ENCODE data around the gene TBL3. TPM values are rescaled to one million over a fixed set of nuclear protein-coding genes. Genes with fewer than 3 reads are reported as not detected.
"Not testable (repeated sequence)": the region's sequence is repeated elsewhere in the genome, so short reads cannot be mapped to it uniquely, and the experiment has no call there.

Gene TBL3
- total RNA-seq, 2 donors from 2014 or later = 22.6 to 24.4 TPM

DNA sequence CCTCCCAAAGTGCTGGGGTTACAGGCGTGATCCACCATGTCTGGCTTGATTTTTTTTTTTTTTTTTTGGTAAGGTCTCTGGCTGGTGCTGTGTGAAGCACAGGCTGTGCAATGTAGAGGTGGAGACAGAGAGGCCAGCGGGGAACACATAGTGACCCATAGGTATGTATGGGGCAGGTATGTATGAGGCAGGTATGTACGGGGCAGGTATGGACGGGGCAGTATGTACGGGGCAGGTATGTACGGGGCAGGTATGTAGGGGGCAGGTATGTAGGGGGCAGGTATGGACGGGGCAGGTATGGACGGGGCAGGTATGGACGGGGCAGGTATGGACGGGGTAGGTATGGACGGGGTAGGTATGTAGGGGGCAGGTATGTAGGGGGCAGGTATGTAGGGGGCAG, 22.3 kb upstream of the TBL3 start:
- Mint-ChIP-seq H3K9me3 (no peaks in the 10 kb centered on the region), H3K27ac (no peak overlapping the region), H3K27me3 (ENCODE audit: low read depth) (no peaks in the 10 kb centered on the region), H3K4me3 (no peak overlapping the region), H3K36me3 (ENCODE audit: insufficient read depth in 2 of 2) (no peaks in the 10 kb centered on the region), H3K4me1 (ENCODE audit: low read depth) (peaks cover 8% of the 10 kb centered on the region)
- no peak for DNase-seq
- no peak for ATAC-seq (replicated peaks in 1 of 2)

DNA sequence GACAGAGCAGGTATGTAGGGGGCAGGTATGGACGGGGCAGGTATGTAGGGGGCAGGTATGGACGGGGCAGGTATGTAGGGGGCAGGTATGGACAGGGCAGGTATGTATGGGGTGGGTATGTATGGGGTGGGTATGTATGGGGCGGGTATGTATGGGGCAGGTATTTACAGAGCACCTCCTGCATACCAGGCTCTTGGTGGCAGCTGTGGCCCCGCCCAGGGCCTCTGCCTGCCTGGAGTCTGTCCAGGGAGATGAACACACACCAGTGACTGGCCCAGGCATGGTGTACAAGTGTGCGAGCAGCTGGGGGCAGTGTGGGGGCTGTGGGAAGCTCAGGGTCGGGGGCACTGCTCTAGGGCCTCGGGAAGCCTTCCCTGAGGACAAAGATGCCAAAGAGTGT, 21.8 kb upstream of the TBL3 start:
- Mint-ChIP-seq H3K4me1 (ENCODE audit: low read depth) (peaks cover 5% of the 10 kb centered on the region), H3K27me3 (ENCODE audit: low read depth) (no peaks in the 10 kb centered on the region), H3K36me3 (ENCODE audit: insufficient read depth in 2 of 2) (no peaks in the 10 kb centered on the region), H3K9me3 (no peaks in the 10 kb centered on the region), H3K27ac (no peak overlapping the region), H3K4me3 (no peak overlapping the region)
- no peak for ATAC-seq (replicated peaks in 1 of 2)
- DNase-seq = no peak

DNA sequence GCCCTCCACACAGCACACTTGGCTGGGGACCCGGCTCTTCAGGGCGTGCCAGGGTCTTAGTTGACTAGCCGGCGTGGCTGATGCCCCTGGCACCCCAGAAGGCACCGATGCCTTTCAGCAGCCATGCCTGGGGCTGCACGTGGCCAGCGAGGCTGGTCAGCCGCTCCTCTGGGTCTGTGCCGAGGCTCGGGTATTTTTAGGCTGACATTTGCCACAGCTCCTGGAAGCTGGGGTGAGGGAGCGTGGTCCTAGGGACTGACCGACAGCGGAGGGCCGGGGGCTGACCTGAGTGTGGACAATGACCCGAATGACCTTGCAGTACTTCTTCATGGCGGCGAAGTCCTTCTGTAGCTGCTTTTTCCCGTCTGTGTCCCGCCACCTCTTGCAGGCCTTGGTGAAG, 21.3 kb upstream of the TBL3 start:
- ATAC-seq (replicated peaks in 1 of 2) = no peak
- H3K27me3 Mint-ChIP-seq (ENCODE audit: low read depth) = no peaks in the 10 kb centered on the region
- no peaks in the 10 kb centered on the region for H3K36me3 Mint-ChIP-seq (ENCODE audit: insufficient read depth in 2 of 2)
- peaks cover 1% of the 10 kb centered on the region for H3K4me1 Mint-ChIP-seq (ENCODE audit: low read depth)
- no peak for DNase-seq
- no peak overlapping the region for H3K4me3 Mint-ChIP-seq
- H3K9me3 Mint-ChIP-seq = no peaks in the 10 kb centered on the region
- no peak overlapping the region for H3K27ac Mint-ChIP-seq

DNA sequence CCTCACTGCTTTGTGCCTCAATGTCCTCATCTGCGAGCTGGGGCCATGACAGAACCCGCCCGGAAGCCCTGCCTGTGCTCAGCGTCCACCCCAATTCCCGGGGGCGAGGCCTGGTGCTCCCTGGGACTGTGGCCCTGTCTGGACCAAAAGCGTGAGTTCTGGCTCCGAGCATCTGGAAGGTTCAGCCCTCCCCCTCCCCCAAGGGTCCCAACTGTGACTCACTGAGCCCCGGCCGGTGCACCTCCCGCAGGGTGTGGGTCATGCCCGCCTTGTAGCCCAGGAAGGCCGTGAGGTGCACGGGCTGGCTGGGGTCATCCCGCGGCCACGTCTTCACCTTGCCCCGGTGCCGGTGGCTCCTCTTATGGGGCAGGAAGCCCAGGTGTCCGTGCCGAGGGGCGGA, 18.1 kb upstream of the TBL3 start:
- no peaks in the 10 kb centered on the region for H3K4me1 Mint-ChIP-seq (ENCODE audit: low read depth)

DNA sequence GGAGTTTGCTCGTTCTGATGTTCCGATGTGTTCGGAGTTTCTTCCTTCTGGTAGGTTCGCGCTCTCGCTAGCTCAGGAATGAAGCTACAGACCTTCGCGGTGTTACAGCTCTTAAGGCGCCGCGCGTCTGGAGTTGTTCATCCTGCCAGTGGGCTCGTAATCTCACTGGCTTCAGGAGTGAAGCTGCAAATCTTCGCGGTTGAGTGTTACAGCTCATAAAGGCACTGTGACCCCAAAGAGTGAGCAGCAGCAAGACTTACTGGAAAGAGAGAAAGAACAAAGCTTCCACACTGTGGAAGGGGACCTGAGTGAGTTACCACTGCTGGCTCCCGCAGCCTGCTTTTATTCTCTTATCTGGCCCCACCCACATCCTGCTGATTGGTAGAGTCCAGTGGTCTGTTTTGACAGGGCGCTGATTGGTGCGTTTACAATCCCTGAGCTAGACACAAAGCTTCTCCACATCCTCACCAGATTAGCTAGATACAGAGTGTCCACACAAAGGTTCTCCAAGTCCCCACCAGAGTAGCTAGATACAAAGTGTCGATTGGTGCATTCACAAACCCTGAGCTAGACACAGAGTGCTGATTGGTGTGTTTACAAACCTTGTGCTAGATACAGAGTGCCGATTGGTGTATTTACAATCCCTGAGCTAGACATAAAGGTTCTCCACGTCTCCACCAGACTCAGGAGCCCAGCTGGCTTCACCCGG, 14.3 kb upstream of the TBL3 start:
- Mint-ChIP-seq H3K36me3 (ENCODE audit: insufficient read depth in 2 of 2) (peaks cover 3 to 15% of the 10 kb centered on the region in 2 donors), H3K4me1 (ENCODE audit: low read depth) (peaks cover 27% of the 10 kb centered on the region)
- H3K4me3 Mint-ChIP-seq; ATAC-seq (replicated peaks in 1 of 2); H3K27ac Mint-ChIP-seq; H3K27me3 Mint-ChIP-seq (ENCODE audit: low read depth); DNase-seq; H3K9me3 Mint-ChIP-seq: not testable (repeated sequence)

More for the DNA sequence above, 18.1 kb upstream of the TBL3 start:
- Mint-ChIP-seq H3K4me3 (no peak overlapping the region), H3K27ac (no peak overlapping the region), H3K36me3 (ENCODE audit: insufficient read depth in 2 of 2) (no peaks in the 10 kb centered on the region), H3K9me3 (no peaks in the 10 kb centered on the region), H3K27me3 (ENCODE audit: low read depth) (no peaks in the 10 kb centered on the region)
- DNase-seq (no peak), ATAC-seq (replicated peaks in 1 of 2) (no peak)

DNA sequence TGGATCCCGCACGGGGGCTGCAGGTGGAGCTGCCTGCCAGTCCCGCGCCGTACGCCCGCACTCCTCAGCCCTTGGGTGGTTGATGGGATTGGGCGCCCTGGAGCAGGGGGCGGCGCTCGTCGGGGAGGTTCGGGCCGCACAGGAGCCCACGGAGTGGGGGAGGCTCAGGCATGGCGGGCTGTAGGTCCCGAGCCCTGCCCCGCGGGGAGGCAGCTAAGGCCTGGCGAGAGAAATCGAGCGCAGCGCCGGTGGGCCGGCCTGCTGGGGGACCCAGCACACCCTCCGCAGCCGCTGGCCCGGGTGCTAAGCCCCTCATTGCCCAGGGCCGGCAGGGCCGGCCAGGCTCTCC, 13.7 kb upstream of the TBL3 start:
- H3K36me3 Mint-ChIP-seq (ENCODE audit: insufficient read depth in 2 of 2) = peaks cover 5 to 20% of the 10 kb centered on the region in 2 donors
- not testable (repeated sequence) for H3K4me3 Mint-ChIP-seq; H3K9me3 Mint-ChIP-seq; DNase-seq; H3K27me3 Mint-ChIP-seq (ENCODE audit: low read depth); H3K27ac Mint-ChIP-seq; ATAC-seq (replicated peaks in 1 of 2)
- peaks cover 32% of the 10 kb centered on the region for H3K4me1 Mint-ChIP-seq (ENCODE audit: low read depth)

DNA sequence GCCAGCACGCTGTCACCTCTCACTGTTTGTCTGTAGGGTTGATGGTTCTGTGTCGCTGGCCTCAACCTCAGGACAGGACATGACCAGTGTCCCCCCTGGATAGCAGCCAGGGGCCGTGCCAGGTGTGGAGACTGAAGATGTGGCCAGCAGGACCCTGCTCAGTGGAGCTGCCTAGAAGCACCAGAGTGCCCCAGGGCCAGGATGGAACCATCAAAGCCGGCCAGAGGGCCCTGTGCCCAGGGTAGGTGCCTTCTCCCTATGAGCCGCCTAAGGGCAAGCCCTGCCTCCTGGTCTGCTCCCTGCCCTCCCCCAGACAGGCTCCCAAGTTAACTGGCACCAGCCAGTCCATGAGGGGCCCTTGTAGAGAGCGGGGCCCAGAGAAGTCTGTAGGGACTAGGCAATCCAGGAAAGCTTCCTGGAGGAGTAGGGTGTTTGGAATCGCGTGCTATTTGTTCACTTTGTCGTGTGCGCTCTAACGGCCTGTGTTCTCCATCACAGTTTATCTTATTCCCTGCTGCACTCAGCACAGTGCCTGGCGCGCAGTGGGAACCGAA, 13.1 kb upstream of the TBL3 start:
- ATAC-seq (replicated peaks in 1 of 2) (peak in 1 of 2 donors; percentile 13), DNase-seq (no peak)
- no peaks in the 10 kb centered on the region for H3K9me3 Mint-ChIP-seq
- H3K4me1 Mint-ChIP-seq (ENCODE audit: low read depth) = peaks cover 39% of the 10 kb centered on the region
- H3K27me3 Mint-ChIP-seq (ENCODE audit: low read depth) = no peaks in the 10 kb centered on the region
- peaks cover 9 to 27% of the 10 kb centered on the region in 2 donors for H3K36me3 Mint-ChIP-seq (ENCODE audit: insufficient read depth in 2 of 2)
- peak overlapping the region; percentile 97 to 98 for H3K4me3 Mint-ChIP-seq
- H3K27ac Mint-ChIP-seq = peak overlapping the region; percentile 97

DNA sequence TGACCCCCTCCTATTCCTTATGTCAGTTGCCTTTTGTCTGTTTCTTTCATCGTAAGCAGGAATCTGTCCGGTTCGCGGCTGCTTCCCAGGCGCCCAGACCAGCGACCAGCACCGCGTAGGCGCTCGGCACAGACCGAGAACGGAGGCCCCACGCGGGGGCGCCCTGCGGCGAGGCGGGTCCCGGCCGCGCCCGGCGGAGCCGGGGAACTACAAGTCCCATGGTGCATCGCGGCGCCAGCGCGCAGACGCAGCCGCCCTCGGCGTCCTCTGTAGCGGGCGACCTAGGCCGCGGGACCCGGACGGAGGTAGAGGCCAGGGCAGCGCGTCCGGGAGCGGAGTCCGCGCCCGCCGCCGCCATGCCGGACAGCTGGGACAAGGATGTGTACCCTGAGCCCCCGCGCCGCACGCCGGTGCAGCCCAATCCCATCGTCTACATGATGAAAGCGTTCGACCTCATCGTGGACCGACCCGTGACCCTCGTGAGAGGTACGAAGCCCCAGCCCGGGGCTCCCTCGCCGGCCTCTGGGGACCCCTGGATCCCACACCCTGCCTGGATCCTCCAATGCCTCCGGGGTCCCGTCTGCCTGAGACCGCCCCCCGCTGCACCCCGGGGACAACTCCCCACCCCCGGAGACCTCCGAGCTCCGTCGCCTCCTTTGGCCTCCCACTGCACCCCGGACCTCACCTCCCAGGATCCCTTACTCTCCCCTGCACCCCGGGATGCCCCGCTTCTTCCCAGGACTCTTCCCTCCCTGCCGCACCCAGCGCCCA, 12.4 kb upstream of the TBL3 start, which contains the start of gene NDUFB10:
Gene NDUFB10, plus strand, starts transcription at position 270 of the 771 bp plus-strand sequence. Its CDS starts 87 bp downstream, at position 357.
- H3K27me3 Mint-ChIP-seq (ENCODE audit: low read depth) = no peaks in the 10 kb centered on the region
- H3K9me3 Mint-ChIP-seq = no peaks in the 10 kb centered on the region
- peak within 1 kb of the TSS; percentile 97 to 98 for H3K4me3 Mint-ChIP-seq
- H3K36me3 Mint-ChIP-seq (ENCODE audit: insufficient read depth in 2 of 2) = peaks cover 13 to 32% of the 10 kb centered on the region in 2 donors
- ATAC-seq (replicated peaks in 1 of 2) = peak; percentile 75 to 86
- peak; percentile 96 to 98 for DNase-seq
- H3K4me1 Mint-ChIP-seq (ENCODE audit: low read depth) = peaks cover 41% of the 10 kb centered on the region
- peak within 1 kb of the TSS; percentile 97 for H3K27ac Mint-ChIP-seq

DNA sequence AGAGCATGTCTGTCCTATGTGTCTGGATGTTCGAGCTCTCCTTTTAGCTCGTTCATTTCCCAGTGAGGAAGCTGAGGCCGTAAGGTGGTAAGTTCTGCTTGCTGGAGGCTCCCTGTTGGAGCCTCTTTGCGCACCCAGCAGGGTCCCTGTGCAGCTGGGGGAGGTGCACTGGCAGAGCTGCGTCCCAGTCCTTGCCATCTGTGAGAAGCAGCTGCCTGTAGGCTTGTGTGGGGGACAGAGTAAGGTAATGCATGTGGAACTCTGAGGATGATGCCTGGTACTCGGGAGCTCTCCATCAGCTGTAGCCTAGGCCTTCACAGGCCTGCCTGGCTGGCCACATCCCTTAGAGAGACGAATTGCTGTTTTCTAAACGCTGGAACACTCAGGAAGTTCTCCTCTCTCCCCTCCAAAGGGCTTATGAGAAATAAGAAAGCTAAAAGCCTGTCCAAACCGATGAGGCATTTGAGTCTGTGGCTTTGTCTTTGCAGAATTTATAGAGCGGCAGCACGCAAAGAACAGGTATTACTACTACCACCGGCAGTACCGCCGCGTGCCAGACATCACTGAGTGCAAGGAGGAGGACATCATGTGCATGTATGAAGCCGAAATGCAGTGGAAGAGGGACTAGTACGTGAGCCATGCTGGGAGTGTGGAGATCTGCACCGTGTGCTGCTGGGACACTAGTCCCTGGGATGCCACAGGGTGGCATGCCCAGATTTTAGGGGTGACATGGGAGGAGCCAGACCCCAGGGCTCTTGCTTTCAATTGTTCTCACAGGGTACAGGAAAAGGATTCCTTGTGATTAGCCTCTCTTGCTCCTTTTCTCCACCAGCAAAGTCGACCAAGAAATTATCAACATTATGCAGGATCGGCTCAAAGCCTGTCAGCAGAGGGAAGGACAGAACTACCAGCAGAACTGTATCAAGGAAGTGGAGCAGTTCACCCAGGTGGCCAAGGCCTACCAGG, 10.9 kb upstream of the TBL3 start:
- H3K4me3 Mint-ChIP-seq = peak overlapping the region; percentile 97 to 98
- DNase-seq (peak in 1 of 2 donors; percentile 60), ATAC-seq (replicated peaks in 1 of 2) (peak in 1 of 2 donors; percentile 18)
- peak overlapping the region; percentile 97 for H3K27ac Mint-ChIP-seq
- no peaks in the 10 kb centered on the region for H3K9me3 Mint-ChIP-seq
- no peaks in the 10 kb centered on the region for H3K27me3 Mint-ChIP-seq (ENCODE audit: low read depth)
- peaks cover 46% of the 10 kb centered on the region for H3K4me1 Mint-ChIP-seq (ENCODE audit: low read depth)
- peaks cover 14 to 32% of the 10 kb centered on the region in 2 donors for H3K36me3 Mint-ChIP-seq (ENCODE audit: insufficient read depth in 2 of 2)

DNA sequence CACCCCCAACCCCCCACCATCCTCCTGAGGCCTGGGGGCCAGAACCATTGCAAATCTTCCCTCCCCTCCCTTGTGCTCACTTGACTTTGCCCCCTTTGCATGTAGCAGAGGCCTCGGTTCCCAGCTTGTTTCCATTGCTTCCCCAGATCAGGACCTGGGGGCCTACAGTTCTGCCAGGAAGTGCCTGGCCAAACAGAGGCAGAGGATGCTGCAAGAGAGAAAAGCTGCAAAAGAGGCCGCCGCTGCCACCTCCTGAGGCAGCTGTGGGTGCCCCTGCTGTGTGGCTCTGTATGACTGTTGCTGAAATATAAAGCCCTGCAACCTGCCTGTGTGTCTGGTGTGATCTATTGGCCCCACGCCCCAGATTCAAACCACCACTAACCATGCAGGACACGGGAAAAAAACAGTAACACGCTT, 10.2 kb upstream of the TBL3 start:
- ATAC-seq (replicated peaks in 1 of 2) (no peak), DNase-seq (peak in 1 of 2 donors; percentile 39)
- peak overlapping the region; percentile 84 for H3K27ac Mint-ChIP-seq
- H3K9me3 Mint-ChIP-seq = no peaks in the 10 kb centered on the region
- H3K4me1 Mint-ChIP-seq (ENCODE audit: low read depth) = peaks cover 46% of the 10 kb centered on the region
- peak overlapping the region; percentile 91 to 97 for H3K4me3 Mint-ChIP-seq
- no peaks in the 10 kb centered on the region for H3K27me3 Mint-ChIP-seq (ENCODE audit: low read depth)
- peaks cover 14 to 32% of the 10 kb centered on the region in 2 donors for H3K36me3 Mint-ChIP-seq (ENCODE audit: insufficient read depth in 2 of 2)

DNA sequence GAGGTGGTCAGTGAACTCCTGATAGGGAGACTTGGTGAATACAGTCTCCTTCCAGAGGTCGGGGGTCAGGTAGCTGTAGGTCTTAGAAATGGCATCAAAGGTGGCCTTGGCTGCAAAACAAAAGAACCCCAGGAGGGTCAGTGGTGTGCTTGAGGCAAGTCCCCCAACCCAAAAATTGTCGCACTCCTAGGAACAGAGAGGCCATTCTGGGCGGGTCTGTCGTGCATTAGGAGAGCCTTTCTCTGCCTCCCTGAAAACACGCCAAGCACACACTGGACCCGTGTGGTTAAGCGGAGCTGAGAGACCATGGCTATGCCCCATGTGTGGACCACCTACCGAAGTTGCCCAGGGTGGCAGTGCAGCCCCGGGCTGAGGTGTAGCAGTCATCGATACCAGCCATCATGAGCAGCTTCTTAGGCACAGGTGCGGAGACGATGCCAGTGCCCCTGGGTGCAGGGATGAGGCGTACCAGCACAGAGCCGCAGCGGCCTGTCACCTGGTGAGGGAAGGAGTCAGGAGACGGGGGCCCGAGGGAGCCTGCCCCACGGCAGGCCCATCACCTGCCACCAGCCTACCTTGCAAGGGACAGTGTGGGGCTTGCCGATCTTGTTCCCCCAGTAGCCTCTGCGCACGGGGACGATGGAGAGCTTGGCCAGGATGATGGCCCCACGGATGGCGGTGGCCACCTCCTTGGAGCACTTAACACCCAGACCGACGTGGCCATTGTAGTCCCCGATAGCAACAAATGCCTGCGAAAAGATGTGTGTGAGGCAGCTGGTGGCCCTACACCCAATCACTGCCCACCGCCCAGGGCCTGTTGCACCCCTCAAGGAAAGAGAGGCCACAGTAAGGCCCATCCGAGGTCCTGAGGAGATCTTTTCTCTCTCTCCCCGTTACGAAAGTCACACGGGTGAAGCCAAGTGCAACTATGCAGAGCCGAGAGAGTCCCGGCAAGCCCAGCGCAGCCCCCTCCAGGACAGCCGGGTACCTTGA, 9.4 kb upstream of the TBL3 start:
- H3K4me3 Mint-ChIP-seq = peak overlapping the region; percentile 91 to 97

More for the DNA sequence above, 9.4 kb upstream of the TBL3 start:
- H3K27ac Mint-ChIP-seq = peak overlapping the region; percentile 92
- H3K27me3 Mint-ChIP-seq (ENCODE audit: low read depth); ATAC-seq (replicated peaks in 1 of 2); H3K9me3 Mint-ChIP-seq; DNase-seq: not testable (repeated sequence)
- peaks cover 14 to 32% of the 10 kb centered on the region in 2 donors for H3K36me3 Mint-ChIP-seq (ENCODE audit: insufficient read depth in 2 of 2)
- H3K4me1 Mint-ChIP-seq (ENCODE audit: low read depth) = peaks cover 50% of the 10 kb centered on the region

All from activated T-cell treated with anti-CD3 and anti-CD28 coated beads, Interleukin-2, amount 50 U/mL, for 72 hours (primary cell).